Prostate gland (tissue), 2 donors: ENCODE data around the gene ENOSF1. TPM values are rescaled to one million over a fixed set of nuclear protein-coding genes. Genes with fewer than 3 reads are reported as not detected.

ENCODE experiments used
- DNase-seq: peaks from one replicate; pipeline ENCODE4 v3.0.0-alpha.2; 2019; ENCODE audit warnings: low spot score
- H3K27ac ChIP-seq, 2 donors: fragments of 200-600 bp; sonication (generic); 2 replicates each; pipeline ENCODE4 v1.5.1; 2017 to 2019
- H3K27me3 ChIP-seq: fragments of 200-600 bp; sonication (generic); replicated peaks from 2 replicates; pipeline ENCODE4 v1.5.1; 2019; ENCODE audit not compliant: insufficient read depth
- H3K36me3 ChIP-seq, 2 donors: fragments of 200-600 bp; sonication (generic); 1 replicate in 1 of 2; 2 replicates in 1 of 2; pipeline versions ENCODE4 v1.5.1 to v1.8.1; 2017 to 2019
- H3K4me1 ChIP-seq: fragments of 200-600 bp; sonication (generic); replicated peaks from 2 replicates; pipeline ENCODE4 v1.5.1; 2019
- H3K4me3 ChIP-seq, 2 donors: fragments of 200-600 bp; sonication (generic); 2 replicates each; pipeline ENCODE4 v1.5.1; 2017 to 2019
- H3K9me3 ChIP-seq: fragments of 200-600 bp; sonication (generic); 2 replicates; pipeline ENCODE4 v1.5.1; 2017
- POLR2A ChIP-seq: fragments of 450-650 bp; IDR thresholded peaks from one replicate; pipeline ENCODE4 v1.6.1; 2016; ENCODE audit warnings: antibody characterized with exemption, mild to moderate bottlenecking
- POLR2AphosphoS5 ChIP-seq: sonication (generic); formaldehyde crosslinking; IDR thresholded peaks from one replicate; pipeline ENCODE4 v1.6.1; 2017; ENCODE audit warnings: antibody characterized with exemption
- WGBS: methylation state at CpG from one replicate; pipeline ENCODE4 v1.1.5; 2018; 5-methylcytosine and 5-hydroxymethylcytosine counted together
- intact Hi-C: fragments of 100-400 bp; cut with DNase I; formaldehyde crosslinking; loops from one replicate; pipeline ENCODE4 v1.14.2; 2022
- total RNA-seq, 2 donors: library from RNA; depleted of rRNA; stranded (reverse); fragments of >200 nt; gene quantifications; one replicate each; pipeline ENCODE4 v1.1.0, GENCODE V29; 2016
- TF ChIP-seq, protein P1 (sequence below), 4 experiments: fragments of 200-600 bp in 2 of 4; fragments of 450-650 bp in 2 of 4; sonication (generic) in 2 of 4; IDR thresholded peaks; 1 replicate in 3 of 4; 2 replicates in 1 of 4; pipeline ENCODE4 v1.5.1; 2016 to 2019; ENCODE audit warnings: antibody characterized with exemption in 4 of 4, mild to moderate bottlenecking in 2 of 4, moderate library complexity in 2 of 4

Gene ENOSF1
- total RNA-seq, 2 donors from 2014 or later: 84.8 to 114 TPM

DNA sequence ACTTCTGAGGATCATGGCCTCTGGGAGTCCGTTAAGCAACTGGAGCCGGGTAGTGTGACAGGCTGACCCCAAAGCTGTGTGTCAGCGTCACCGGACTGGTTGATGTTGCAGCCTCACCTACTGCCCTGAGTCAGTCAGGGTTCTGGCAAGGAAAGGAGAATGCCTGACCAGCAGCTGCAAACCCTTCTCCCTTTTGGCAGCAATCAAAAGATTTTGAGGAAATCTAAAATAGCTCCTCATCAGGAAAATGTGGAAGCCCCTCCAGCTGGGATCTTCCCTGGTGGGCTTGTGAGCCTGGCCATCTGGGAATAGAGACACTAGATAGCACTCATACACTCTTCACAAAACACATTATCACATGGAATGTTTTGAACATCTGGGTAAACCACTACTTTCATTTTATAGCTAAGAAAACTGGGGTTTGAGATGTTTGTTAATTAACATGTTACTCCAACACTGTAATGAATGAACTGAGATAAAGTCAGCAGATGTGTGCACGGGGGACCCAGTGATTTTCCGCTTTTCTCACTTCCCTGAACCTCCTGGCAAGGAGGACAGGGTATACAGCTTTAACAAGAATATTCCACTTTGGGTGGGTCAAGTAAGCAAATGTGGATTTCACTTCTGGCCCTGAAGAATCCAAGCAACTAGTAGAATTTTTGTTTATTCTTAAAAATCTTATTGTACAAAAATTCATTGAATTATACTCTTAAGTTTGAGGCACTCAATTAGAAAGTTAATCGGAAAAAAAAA is 91.0 kb downstream of the ENOSF1 start:
- DNase-seq: no peak
- TF ChIP-seq POLR2AphosphoS5 (no peak), POLR2A (no peak)
- TF ChIP-seq, protein P1, sequence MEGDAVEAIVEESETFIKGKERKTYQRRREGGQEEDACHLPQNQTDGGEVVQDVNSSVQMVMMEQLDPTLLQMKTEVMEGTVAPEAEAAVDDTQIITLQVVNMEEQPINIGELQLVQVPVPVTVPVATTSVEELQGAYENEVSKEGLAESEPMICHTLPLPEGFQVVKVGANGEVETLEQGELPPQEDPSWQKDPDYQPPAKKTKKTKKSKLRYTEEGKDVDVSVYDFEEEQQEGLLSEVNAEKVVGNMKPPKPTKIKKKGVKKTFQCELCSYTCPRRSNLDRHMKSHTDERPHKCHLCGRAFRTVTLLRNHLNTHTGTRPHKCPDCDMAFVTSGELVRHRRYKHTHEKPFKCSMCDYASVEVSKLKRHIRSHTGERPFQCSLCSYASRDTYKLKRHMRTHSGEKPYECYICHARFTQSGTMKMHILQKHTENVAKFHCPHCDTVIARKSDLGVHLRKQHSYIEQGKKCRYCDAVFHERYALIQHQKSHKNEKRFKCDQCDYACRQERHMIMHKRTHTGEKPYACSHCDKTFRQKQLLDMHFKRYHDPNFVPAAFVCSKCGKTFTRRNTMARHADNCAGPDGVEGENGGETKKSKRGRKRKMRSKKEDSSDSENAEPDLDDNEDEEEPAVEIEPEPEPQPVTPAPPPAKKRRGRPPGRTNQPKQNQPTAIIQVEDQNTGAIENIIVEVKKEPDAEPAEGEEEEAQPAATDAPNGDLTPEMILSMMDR (IDR thresholded peaks at IDR 0.05): no peak

More for the DNA sequence above, 91.0 kb downstream of the ENOSF1 start:
- Histone ChIP-seq H3K4me1 (no peaks in the 10 kb centered on the region), H3K27ac (no peak overlapping the region), H3K9me3 (no peaks in the 10 kb centered on the region), H3K4me3 (no peak overlapping the region), H3K27me3 (no peaks in the 10 kb centered on the region), H3K36me3 (no peaks in the 10 kb centered on the region)
- 65% methylated on average over 7 of the region's 7 CpGs for WGBS
- intact Hi-C loops: no loop called here

Other genes starting within 250 kb of the ENOSF1 start
- 10 to 100 TPM; 11.1 to 35.0 TPM for gene COLEC12, start 211.9 kb downstream of the ENOSF1 start, total RNA-seq
- 1 to 10 TPM in 1 of 2 donors, not detected in 1; 8.7 TPM for gene CETN1, start 132.2 kb downstream of the ENOSF1 start, total RNA-seq
- 10 to 100 TPM; 35.2 to 49.0 TPM for gene CLUL1, start 115.6 kb downstream of the ENOSF1 start, total RNA-seq
- gene TYMS, start 55.0 kb downstream of the ENOSF1 start, total RNA-seq: 1 to 10 TPM; 8.2 to 9.6 TPM
- gene YES1, start 99.6 kb upstream of the ENOSF1 start, total RNA-seq: 100 to 1,000 TPM in 1 of 2 donors, 10 to 100 TPM in 1; 88.5 to 116 TPM
- 1 to 10 TPM; 2.2 to 2.7 TPM for gene ADCYAP1, start 192.2 kb upstream of the ENOSF1 start, total RNA-seq